ENCODE data around the gene ACADM. TPM values are rescaled to one million over a fixed set of nuclear protein-coding genes. Genes with fewer than 3 reads are reported as not detected.
"Not testable (repeated sequence)": the region's sequence is repeated elsewhere in the genome, so short reads cannot be mapped to it uniquely, and the experiment has no call there.

The ACADM gene
- total RNA-seq, 6 experiments from 2014 or later, result 71.9 to 168 (median 124) TPM

DNA sequence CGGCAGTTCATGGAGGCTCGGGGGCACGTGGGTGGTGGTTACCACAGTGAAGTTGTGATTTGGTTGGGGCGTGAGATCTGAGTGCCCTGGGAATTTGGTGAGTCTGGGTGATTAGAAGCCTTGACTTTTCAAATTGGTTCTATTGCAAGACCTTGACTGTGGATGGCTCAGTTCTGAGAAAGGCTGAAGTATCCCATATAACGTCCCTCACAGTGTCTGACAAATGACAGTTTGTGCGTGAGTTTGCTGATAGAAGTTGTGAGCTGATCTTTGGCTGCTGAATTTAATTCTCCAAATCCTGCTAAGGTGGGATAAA, 72.7 kb downstream of the ACADM start:
- Histone ChIP-seq H3K4me3 (no peak overlapping the region), H3K27ac (no peak overlapping the region), H3K36me3 (peaks cover 0 to 44% (median 24%) of the 10 kb centered on the region in 4 donors), H3K9me3 (no peaks in the 10 kb centered on the region), H3K4me1 (no peaks in the 10 kb centered on the region), H3K27me3 (no peaks in the 10 kb centered on the region)
- intact Hi-C loops (cut with DNase I), result no loop called here
- TF ChIP-seq POLR2A (IDR thresholded peaks at IDR 0.05), result no peak
- TF ChIP-seq, protein P1, sequence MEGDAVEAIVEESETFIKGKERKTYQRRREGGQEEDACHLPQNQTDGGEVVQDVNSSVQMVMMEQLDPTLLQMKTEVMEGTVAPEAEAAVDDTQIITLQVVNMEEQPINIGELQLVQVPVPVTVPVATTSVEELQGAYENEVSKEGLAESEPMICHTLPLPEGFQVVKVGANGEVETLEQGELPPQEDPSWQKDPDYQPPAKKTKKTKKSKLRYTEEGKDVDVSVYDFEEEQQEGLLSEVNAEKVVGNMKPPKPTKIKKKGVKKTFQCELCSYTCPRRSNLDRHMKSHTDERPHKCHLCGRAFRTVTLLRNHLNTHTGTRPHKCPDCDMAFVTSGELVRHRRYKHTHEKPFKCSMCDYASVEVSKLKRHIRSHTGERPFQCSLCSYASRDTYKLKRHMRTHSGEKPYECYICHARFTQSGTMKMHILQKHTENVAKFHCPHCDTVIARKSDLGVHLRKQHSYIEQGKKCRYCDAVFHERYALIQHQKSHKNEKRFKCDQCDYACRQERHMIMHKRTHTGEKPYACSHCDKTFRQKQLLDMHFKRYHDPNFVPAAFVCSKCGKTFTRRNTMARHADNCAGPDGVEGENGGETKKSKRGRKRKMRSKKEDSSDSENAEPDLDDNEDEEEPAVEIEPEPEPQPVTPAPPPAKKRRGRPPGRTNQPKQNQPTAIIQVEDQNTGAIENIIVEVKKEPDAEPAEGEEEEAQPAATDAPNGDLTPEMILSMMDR (IDR thresholded peaks at IDR 0.05), result no peak
- DNase-seq, result no peak
- 70% methylated on average over 4 of the region's 6 CpGs for WGBS (ENCODE audit: insufficient coverage, low coverage, low lambda C conversion rate, missing lambda C conversion rate)
- peak in 1 of 4 donors; percentile 19 for ATAC-seq

- Histone ChIP-seq H3K4me3 (no peak overlapping the region), H3K27ac (no peak overlapping the region), H3K27me3 (no peaks in the 10 kb centered on the region), H3K36me3 (peaks cover 0 to 39% (median 20%) of the 10 kb centered on the region in 4 donors), H3K9me3 (no peaks in the 10 kb centered on the region), H3K4me1 (no peaks in the 10 kb centered on the region)
- ATAC-seq (no peak), DNase-seq (no peak)
- WGBS (ENCODE audit: insufficient coverage, low coverage, low lambda C conversion rate, missing lambda C conversion rate), result 83% methylated on average over 6 of the region's 13 CpGs
- intact Hi-C loops (cut with DNase I), result no loop called here
- TF ChIP-seq POLR2A (IDR thresholded peaks at IDR 0.05), result no peak
- TF ChIP-seq, protein P1 (IDR thresholded peaks at IDR 0.05), result no peak
Observed at GRCh38 chr1:75797606-75798216, 73.2 kb downstream of the ACADM start.

DNA sequence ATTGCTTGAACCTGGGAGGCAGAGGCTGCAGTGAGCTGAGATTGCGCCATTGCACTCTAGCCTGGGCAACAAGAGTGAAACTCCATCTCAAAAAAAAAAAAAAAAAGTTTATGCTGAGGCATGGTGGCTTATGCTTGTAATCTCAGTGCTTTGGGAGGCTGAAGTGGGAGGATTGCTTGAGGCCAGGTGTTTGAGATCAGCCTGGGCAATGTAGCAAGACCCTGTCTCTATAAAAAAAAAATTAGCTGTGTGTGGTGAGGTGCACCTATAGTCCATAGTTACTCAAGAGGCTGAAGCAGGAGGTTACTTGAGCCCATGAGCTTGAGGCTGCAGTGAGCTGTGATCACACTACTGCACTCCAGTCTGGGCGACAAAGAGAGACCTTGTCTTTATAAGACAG, 77.0 kb downstream of the ACADM start:
- H3K27ac ChIP-seq; H3K36me3 ChIP-seq; DNase-seq; intact Hi-C loops (cut with DNase I); ATAC-seq; H3K4me1 ChIP-seq; H3K4me3 ChIP-seq; H3K27me3 ChIP-seq; H3K9me3 ChIP-seq: not testable (repeated sequence)
- 100% methylated on average over 1 of the region's 2 CpGs for WGBS (ENCODE audit: insufficient coverage, low coverage, low lambda C conversion rate, missing lambda C conversion rate)

GRCh38 chr1:75808921-75809320, 84.4 kb downstream of the ACADM start:
- no peak for TF ChIP-seq POLR2A (IDR thresholded peaks at IDR 0.05)
- TF ChIP-seq, protein P1 (IDR thresholded peaks at IDR 0.05), result no peak
- H3K36me3 ChIP-seq, result no peaks in the 10 kb centered on the region
- no peaks in the 10 kb centered on the region for H3K4me1 ChIP-seq
- no peak overlapping the region for H3K4me3 ChIP-seq
- no peak for ATAC-seq
- 86% methylated on average over 4 of the region's 4 CpGs for WGBS (ENCODE audit: insufficient coverage, low coverage, low lambda C conversion rate, missing lambda C conversion rate)
- intact Hi-C loops (cut with DNase I), result no loop called here
- no peak for DNase-seq
- no peaks in the 10 kb centered on the region for H3K9me3 ChIP-seq
- no peak overlapping the region for H3K27ac ChIP-seq
- H3K27me3 ChIP-seq, result no peaks in the 10 kb centered on the region

DNA sequence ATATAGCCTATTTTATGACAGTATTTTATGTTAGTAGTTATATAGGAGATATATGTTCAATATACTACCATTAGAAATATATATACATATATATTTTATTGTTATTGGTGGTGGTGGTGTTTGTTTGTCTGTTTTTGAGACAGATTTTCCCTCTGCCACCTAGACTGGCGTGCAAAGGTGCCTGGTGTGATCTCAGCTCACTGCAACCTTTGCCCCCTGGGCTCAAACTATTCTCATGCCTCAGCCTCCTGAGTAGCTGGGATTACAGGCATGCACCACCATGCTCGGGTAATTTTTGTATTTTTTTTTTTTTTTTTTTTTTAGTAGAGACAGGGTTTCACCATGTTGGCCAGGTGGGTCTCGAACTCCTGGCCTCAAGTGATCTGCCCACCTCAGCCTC, 85.6 kb downstream of the ACADM start:
- H3K27ac ChIP-seq; H3K36me3 ChIP-seq; H3K4me1 ChIP-seq; H3K27me3 ChIP-seq; DNase-seq; H3K4me3 ChIP-seq; intact Hi-C loops (cut with DNase I); H3K9me3 ChIP-seq: not testable (repeated sequence)
- ATAC-seq, result peak in 1 of 4 donors; percentile 51
- 48% methylated on average over 2 of the region's 3 CpGs for whole genome bisulfite sequencing (ENCODE audit: insufficient coverage, low coverage, low lambda C conversion rate, missing lambda C conversion rate)

Data from right lobe of liver (tissue), 6 donors.